ENCODE results near the gene LAMA3. TPM values are rescaled to one million over a fixed set of nuclear protein-coding genes. Genes with fewer than 3 reads are reported as not detected.

LAMA3 gene
- total and polyA plus RNA-seq, 2 donors (not counting 1 experiment from before 2014, with no cell fraction given): 0.75 to 13.2 TPM

DNA sequence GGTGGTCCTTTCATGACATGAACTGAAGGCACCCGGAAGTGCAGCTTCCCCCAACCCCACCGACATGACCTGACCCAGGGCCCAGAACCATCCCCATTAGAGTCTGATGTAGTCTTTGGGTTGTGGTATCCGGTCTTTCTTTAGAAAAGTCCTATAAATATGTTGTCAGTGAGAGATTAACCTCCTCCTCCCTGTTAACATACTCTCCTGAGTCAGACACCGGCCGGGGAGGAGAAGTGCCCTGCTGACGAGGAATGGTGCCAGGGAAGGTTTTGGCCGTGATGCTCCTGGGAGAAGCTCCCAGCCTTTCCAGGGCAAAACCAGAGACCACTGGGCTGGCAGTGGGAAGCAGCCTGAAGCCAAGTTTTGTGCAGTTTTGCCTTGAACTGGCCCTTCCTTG, 109.0 kb downstream of the LAMA3 start:
- no peak overlapping the region for H2AFZ ChIP-seq (ENCODE audit: low read length)
- no peaks in the 10 kb centered on the region for H3K4me1 ChIP-seq (ENCODE audit: control insufficient read depth, extremely low read depth, insufficient read depth, low read length)

DNA sequence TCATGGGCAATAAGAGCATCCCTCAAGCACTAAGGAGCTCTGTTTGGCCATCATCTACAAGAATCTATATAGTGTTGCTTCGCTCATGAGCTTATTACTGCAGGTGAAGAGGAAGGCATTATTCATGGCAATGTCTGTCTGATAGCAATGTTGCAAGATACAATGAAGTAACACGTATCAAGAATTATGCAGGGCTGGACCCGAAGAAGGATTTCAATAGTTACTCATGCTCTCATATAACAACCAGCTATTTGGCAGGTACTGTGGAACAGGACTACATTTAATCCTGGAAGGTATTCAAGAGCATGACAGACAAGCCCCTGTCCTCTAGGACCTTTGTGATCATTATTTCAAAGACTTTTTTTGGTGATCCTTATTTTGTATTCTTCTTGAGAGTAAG, 109.6 kb downstream of the LAMA3 start:
- no peak for TF ChIP-seq EZH2 (IDR thresholded peaks at IDR 0.05; ENCODE audit: low read length, missing control alignments)
- TF ChIP-seq, protein P1, sequence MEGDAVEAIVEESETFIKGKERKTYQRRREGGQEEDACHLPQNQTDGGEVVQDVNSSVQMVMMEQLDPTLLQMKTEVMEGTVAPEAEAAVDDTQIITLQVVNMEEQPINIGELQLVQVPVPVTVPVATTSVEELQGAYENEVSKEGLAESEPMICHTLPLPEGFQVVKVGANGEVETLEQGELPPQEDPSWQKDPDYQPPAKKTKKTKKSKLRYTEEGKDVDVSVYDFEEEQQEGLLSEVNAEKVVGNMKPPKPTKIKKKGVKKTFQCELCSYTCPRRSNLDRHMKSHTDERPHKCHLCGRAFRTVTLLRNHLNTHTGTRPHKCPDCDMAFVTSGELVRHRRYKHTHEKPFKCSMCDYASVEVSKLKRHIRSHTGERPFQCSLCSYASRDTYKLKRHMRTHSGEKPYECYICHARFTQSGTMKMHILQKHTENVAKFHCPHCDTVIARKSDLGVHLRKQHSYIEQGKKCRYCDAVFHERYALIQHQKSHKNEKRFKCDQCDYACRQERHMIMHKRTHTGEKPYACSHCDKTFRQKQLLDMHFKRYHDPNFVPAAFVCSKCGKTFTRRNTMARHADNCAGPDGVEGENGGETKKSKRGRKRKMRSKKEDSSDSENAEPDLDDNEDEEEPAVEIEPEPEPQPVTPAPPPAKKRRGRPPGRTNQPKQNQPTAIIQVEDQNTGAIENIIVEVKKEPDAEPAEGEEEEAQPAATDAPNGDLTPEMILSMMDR (conservative IDR thresholded peaks at IDR 0.05 in 1 of 2, IDR thresholded peaks at IDR 0.05 in 1 of 2; ENCODE audit: low read depth in 1 of 2, low read length in 2 of 2): no peak
- H3K4me1 ChIP-seq (ENCODE audit: control insufficient read depth, extremely low read depth, insufficient read depth, low read length): no peaks in the 10 kb centered on the region
- H3K9ac ChIP-seq (ENCODE audit: insufficient read depth, low read length): no peak overlapping the region
- H2AFZ ChIP-seq (ENCODE audit: low read length): no peak overlapping the region
- H3K36me3 ChIP-seq (ENCODE audit: control insufficient read depth, insufficient read depth, low read length): no peaks in the 10 kb centered on the region
- no peak overlapping the region for H3K27ac ChIP-seq (ENCODE audit: insufficient read depth, low read length)
- DNase-seq (ENCODE audit: low read depth in 2 of 2): no peak
- H4K20me1 ChIP-seq (ENCODE audit: control insufficient read depth, extremely low read depth, insufficient read depth, low read length): no peaks in the 10 kb centered on the region
- H3K9me3 ChIP-seq (ENCODE audit: control insufficient read depth, insufficient read depth, low read depth, low read length): no peaks in the 10 kb centered on the region
- no peak overlapping the region for H3K4me3 ChIP-seq (replicated peaks in 1 of 4; ENCODE audit: control extremely low read depth in 1 of 4, insufficient read depth in 1 of 4, low read depth in 3 of 4, low read length in 4 of 4)
- no peaks in the 10 kb centered on the region for H3K79me2 ChIP-seq (ENCODE audit: control insufficient read depth, insufficient read depth, low read length)
- H3K4me2 ChIP-seq (ENCODE audit: extremely low read depth, insufficient read depth, low read length): no peak overlapping the region
- H3K27me3 ChIP-seq (ENCODE audit: control insufficient read depth, insufficient read depth, low read length): peaks cover 2% of the 10 kb centered on the region

More for the DNA sequence above, 109.0 kb downstream of the LAMA3 start:
- DNase-seq (ENCODE audit: low read depth in 2 of 2): no peak
- Histone ChIP-seq H3K9me3 (ENCODE audit: control insufficient read depth, insufficient read depth, low read depth, low read length) (no peaks in the 10 kb centered on the region), H3K27me3 (ENCODE audit: control insufficient read depth, insufficient read depth, low read length) (peaks cover 2% of the 10 kb centered on the region), H3K27ac (ENCODE audit: insufficient read depth, low read length) (no peak overlapping the region), H3K4me3 (replicated peaks in 1 of 4; ENCODE audit: control extremely low read depth in 1 of 4, insufficient read depth in 1 of 4, low read depth in 3 of 4, low read length in 4 of 4) (no peak overlapping the region), H3K79me2 (ENCODE audit: control insufficient read depth, insufficient read depth, low read length) (no peaks in the 10 kb centered on the region), H3K4me2 (ENCODE audit: extremely low read depth, insufficient read depth, low read length) (no peak overlapping the region), H3K9ac (ENCODE audit: insufficient read depth, low read length) (no peak overlapping the region), H4K20me1 (ENCODE audit: control insufficient read depth, extremely low read depth, insufficient read depth, low read length) (no peaks in the 10 kb centered on the region), H3K36me3 (ENCODE audit: control insufficient read depth, insufficient read depth, low read length) (no peaks in the 10 kb centered on the region)
- TF ChIP-seq, protein P1 (conservative IDR thresholded peaks at IDR 0.05 in 1 of 2, IDR thresholded peaks at IDR 0.05 in 1 of 2; ENCODE audit: low read depth in 1 of 2, low read length in 2 of 2): no peak
- TF ChIP-seq EZH2 (IDR thresholded peaks at IDR 0.05; ENCODE audit: low read length, missing control alignments): no peak

DNA sequence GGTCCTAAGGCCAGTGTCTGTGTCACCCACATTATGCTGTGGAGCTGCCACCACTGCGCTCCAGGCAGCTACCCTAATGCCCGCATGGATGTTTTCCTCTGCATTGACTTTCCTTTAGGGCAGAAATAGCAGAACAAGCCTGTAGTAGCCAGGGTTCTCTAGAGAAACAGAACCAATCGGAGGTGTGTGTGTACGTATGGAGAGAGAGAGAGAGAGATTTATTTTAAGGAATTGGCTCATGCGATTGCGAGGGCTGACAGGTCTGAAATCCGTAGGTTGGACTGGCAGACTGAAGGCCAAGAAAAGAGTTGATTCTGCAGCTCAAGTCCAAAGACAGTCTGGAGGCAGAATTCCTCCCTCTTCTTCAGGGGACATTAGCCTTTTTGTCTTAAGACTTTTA, 110.3 kb downstream of the LAMA3 start:
- Histone ChIP-seq H3K4me1 (ENCODE audit: control insufficient read depth, extremely low read depth, insufficient read depth, low read length) (no peaks in the 10 kb centered on the region), H2AFZ (ENCODE audit: low read length) (no peak overlapping the region), H3K79me2 (ENCODE audit: control insufficient read depth, insufficient read depth, low read length) (no peaks in the 10 kb centered on the region), H3K4me3 (replicated peaks in 1 of 4; ENCODE audit: control extremely low read depth in 1 of 4, insufficient read depth in 1 of 4, low read depth in 3 of 4, low read length in 4 of 4) (no peak overlapping the region), H4K20me1 (ENCODE audit: control insufficient read depth, extremely low read depth, insufficient read depth, low read length) (no peaks in the 10 kb centered on the region), H3K36me3 (ENCODE audit: control insufficient read depth, insufficient read depth, low read length) (no peaks in the 10 kb centered on the region), H3K4me2 (ENCODE audit: extremely low read depth, insufficient read depth, low read length) (no peak overlapping the region), H3K9ac (ENCODE audit: insufficient read depth, low read length) (no peak overlapping the region), H3K9me3 (ENCODE audit: control insufficient read depth, insufficient read depth, low read depth, low read length) (no peaks in the 10 kb centered on the region), H3K27me3 (ENCODE audit: control insufficient read depth, insufficient read depth, low read length) (peaks cover 2% of the 10 kb centered on the region), H3K27ac (ENCODE audit: insufficient read depth, low read length) (no peak overlapping the region)
- TF ChIP-seq EZH2 (IDR thresholded peaks at IDR 0.05; ENCODE audit: low read length, missing control alignments): no peak
- TF ChIP-seq, protein P1 (conservative IDR thresholded peaks at IDR 0.05 in 1 of 2, IDR thresholded peaks at IDR 0.05 in 1 of 2; ENCODE audit: low read depth in 1 of 2, low read length in 2 of 2): no peak
- no peak for DNase-seq (ENCODE audit: low read depth in 2 of 2)
